GM23248 (cell line): ENCODE results near the gene CUX1.

Experiments used
- EZH2 ChIP-seq: fragments of 200-600 bp; sonication (generic); IDR thresholded peaks from 2 replicates; pipeline ENCODE4 v1.6.1; 2018; ENCODE audit warnings: antibody characterized with exemption, mild to moderate bottlenecking; ENCODE audit not compliant: insufficient read depth, poor library complexity, severe bottlenecking
- EZH2phosphoT487 ChIP-seq: fragments of 200-600 bp; sonication (generic); IDR thresholded peaks from 2 replicates; pipeline ENCODE4 v1.6.1; 2018; ENCODE audit warnings: antibody characterized with exemption, moderate library complexity, mild to moderate bottlenecking, low read depth; ENCODE audit not compliant: insufficient read depth

- no peak for TF ChIP-seq EZH2phosphoT487
- TF ChIP-seq EZH2, result no peak
Observed at GRCh38 chr7:101819183-101819582, 1.8 kb downstream of the CUX1 start.
